ENCODE results near the gene CDH4.

Gene CDH4

GRCh38 chr20:61763740-61764400 lies 511.8 kb downstream of the CDH4 start:
- DNase-seq, result no peak

GRCh38 chr20:61764471-61765025 lies 512.5 kb downstream of the CDH4 start:
- DNase-seq, result no peak

GRCh38 chr20:61765081-61765870 lies 513.2 kb downstream of the CDH4 start:
- DNase-seq, result no peak

- DNase-seq, result no peak
Measured at GRCh38 chr20:61765871-61766654, 514.0 kb downstream of the CDH4 start.

GRCh38 chr20:61766921-61767610 lies 515.0 kb downstream of the CDH4 start:
- no peak for DNase-seq

GRCh38 chr20:61767761-61768494 lies 515.9 kb downstream of the CDH4 start:
- DNase-seq, result no peak

- no peak for DNase-seq
Measured at GRCh38 chr20:61768571-61769285, 516.7 kb downstream of the CDH4 start.

- no peak for DNase-seq
Measured at GRCh38 chr20:61769286-61769832, 517.3 kb downstream of the CDH4 start.

GRCh38 chr20:61770113-61770585 lies 518.1 kb downstream of the CDH4 start:
- no peak for DNase-seq

GRCh38 chr20:61771805-61772350 lies 519.8 kb downstream of the CDH4 start:
- no peak for DNase-seq

- DNase-seq, result no peak
Measured at GRCh38 chr20:61772828-61773631, 521.0 kb downstream of the CDH4 start.

- no peak for DNase-seq
Measured at GRCh38 chr20:61773926-61774587, 522.0 kb downstream of the CDH4 start.

- no peak for DNase-seq
Measured at GRCh38 chr20:61775423-61775822, 523.4 kb downstream of the CDH4 start.

- DNase-seq, result no peak
Measured at GRCh38 chr20:61776491-61777075, 524.5 kb downstream of the CDH4 start.

- DNase-seq, result no peak
Measured at GRCh38 chr20:61777773-61778494, 525.9 kb downstream of the CDH4 start.

- no peak for DNase-seq
Measured at GRCh38 chr20:61778495-61778863, 526.4 kb downstream of the CDH4 start.

GRCh38 chr20:61779176-61779965 lies 527.3 kb downstream of the CDH4 start:
- no peak for DNase-seq
